ENCODE results near the gene MCU.
A peak's percentile ranks its signal among the peaks of the same experiment; 100 is the strongest.

- TF ChIP-seq CTCF (conservative IDR thresholded peaks at IDR 0.05; ENCODE audit: low read length) (no peak), EZH2phosphoT487 (IDR thresholded peaks at IDR 0.05; ENCODE audit: borderline replicate concordance, low read depth, low read length) (peak; percentile 49; the same call in 1 of the 2 replicates)
Observed at GRCh38 chr10:72689660-72690059, 2.3 kb upstream of the MCU start.
